Measurements from ENCODE around the gene KLHL42.

The KLHL42 gene

DNA sequence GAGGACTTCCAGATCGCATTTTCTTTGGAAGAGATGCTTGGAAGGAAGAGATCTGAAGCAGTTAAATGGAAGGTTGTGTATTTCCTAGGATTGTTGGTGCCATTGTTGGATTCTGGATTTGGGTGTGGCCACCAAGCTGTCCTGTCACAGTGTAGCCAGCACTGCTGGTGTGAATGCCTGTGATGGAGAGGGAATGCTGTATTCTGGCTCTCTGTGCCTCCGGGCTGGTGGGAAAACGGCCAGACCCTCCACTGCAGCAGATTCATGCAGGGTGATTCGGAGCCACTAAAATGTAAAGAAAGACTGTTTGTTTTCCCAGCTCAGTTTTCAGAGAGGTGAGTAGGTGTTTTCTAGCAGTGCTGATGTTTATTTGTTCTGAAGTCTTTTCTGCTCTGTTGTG is 30.7 kb downstream of the KLHL42 start:
- H3K36me3 ChIP-seq, result no peaks in the 10 kb centered on the region

DNA sequence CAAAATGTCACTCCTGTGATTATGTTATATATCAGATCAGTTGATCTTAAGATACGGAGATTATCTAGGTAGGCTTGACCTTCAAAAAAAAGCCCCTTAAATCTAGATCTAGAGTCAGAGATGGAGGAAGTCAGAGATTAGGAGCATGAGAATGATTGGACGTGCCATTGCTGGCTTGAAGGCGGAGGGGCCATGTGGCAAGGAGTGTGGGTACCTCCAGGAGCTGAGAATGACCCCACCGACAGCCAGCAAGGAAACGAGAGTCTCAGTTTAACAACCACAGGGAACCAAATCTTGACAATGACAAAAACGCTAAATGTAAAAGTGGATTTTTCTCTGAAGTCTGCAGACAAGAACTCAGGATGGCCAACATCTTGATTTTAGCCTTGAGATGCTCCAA is 32.5 kb downstream of the KLHL42 start:
- Histone ChIP-seq H3K36me3 (no peaks in the 10 kb centered on the region), H3K9me3 (no peaks in the 10 kb centered on the region), H3K4me1 (no peaks in the 10 kb centered on the region), H3K4me3 (ENCODE audit: low read depth, low read length) (no peak overlapping the region), H3K27me3 (no peaks in the 10 kb centered on the region)
- no peak for DNase-seq
- TF ChIP-seq, protein P1, sequence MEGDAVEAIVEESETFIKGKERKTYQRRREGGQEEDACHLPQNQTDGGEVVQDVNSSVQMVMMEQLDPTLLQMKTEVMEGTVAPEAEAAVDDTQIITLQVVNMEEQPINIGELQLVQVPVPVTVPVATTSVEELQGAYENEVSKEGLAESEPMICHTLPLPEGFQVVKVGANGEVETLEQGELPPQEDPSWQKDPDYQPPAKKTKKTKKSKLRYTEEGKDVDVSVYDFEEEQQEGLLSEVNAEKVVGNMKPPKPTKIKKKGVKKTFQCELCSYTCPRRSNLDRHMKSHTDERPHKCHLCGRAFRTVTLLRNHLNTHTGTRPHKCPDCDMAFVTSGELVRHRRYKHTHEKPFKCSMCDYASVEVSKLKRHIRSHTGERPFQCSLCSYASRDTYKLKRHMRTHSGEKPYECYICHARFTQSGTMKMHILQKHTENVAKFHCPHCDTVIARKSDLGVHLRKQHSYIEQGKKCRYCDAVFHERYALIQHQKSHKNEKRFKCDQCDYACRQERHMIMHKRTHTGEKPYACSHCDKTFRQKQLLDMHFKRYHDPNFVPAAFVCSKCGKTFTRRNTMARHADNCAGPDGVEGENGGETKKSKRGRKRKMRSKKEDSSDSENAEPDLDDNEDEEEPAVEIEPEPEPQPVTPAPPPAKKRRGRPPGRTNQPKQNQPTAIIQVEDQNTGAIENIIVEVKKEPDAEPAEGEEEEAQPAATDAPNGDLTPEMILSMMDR (IDR thresholded peaks at IDR 0.05; ENCODE audit: low read depth, low read length), result no peak

More for the DNA sequence above, 30.7 kb downstream of the KLHL42 start:
- Histone ChIP-seq H3K9me3 (no peaks in the 10 kb centered on the region), H3K27me3 (no peaks in the 10 kb centered on the region), H3K4me1 (no peaks in the 10 kb centered on the region), H3K4me3 (ENCODE audit: low read depth, low read length) (no peak overlapping the region)
- TF ChIP-seq, protein P1 (IDR thresholded peaks at IDR 0.05; ENCODE audit: low read depth, low read length), result no peak
- DNase-seq, result no peak

DNA sequence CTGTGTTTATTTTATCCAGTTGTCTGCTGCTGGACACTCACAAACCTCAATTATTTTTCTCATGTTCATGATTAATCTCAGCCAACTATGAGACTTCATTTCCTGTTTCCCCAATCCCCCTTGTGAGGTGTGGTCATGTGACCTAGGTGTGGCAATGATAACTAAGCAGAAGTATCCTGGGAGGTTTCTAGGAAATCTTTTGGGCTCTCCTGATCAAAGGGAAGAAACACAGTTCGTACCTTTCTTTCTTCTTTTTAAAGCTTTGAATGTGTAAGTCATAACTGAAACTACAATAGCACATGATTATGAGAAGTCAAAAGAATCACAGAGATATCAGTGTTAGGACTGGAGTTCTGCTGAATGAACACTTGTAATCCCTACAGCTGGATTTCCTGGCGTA is 34.4 kb downstream of the KLHL42 start:
- Histone ChIP-seq H3K4me1 (no peaks in the 10 kb centered on the region), H3K9me3 (no peaks in the 10 kb centered on the region), H3K36me3 (no peaks in the 10 kb centered on the region), H3K4me3 (ENCODE audit: low read depth, low read length) (no peak overlapping the region), H3K27me3 (no peaks in the 10 kb centered on the region)
- no peak for DNase-seq
- TF ChIP-seq, protein P1 (IDR thresholded peaks at IDR 0.05; ENCODE audit: low read depth, low read length), result no peak

DNA sequence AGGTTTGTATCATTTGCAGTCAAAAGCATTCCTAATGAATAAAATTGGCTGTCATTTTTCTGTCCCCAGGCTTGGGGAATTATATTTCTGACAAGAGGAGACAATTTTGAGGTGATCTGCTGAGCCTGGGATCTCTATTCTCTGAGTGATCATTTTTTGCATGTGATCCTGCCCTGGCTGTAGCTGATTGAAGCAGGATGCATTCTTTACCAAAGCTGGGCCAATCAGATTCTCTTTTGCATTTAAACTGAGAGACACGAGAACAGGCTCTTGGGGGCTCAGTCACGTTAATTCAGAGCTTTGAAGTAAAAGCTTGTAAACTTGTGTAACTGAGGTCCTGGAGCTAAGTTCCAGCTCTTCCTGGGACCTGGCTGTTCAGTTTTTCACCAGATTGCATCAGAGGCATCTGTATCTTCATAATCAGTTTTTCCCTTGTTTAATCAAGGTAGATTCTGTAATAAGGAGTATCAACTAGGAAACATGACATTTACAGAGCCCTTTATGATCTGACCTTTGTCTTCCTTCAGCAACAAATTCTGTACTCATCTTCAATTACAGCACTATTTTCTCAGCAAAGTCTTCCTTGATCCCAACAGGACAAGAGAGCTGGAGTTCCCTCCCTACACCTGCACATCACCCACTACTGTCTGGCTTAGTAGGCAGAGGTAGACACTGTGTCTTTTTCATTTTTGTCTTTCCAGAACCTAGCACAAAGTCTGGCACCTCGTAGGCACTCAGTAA is 35.0 kb downstream of the KLHL42 start:
- TF ChIP-seq, protein P1 (IDR thresholded peaks at IDR 0.05; ENCODE audit: low read depth, low read length), result no peak
- no peak for DNase-seq
- Histone ChIP-seq H3K9me3 (no peaks in the 10 kb centered on the region), H3K4me3 (ENCODE audit: low read depth, low read length) (no peak overlapping the region), H3K36me3 (no peaks in the 10 kb centered on the region), H3K4me1 (no peaks in the 10 kb centered on the region), H3K27me3 (no peaks in the 10 kb centered on the region)

DNA sequence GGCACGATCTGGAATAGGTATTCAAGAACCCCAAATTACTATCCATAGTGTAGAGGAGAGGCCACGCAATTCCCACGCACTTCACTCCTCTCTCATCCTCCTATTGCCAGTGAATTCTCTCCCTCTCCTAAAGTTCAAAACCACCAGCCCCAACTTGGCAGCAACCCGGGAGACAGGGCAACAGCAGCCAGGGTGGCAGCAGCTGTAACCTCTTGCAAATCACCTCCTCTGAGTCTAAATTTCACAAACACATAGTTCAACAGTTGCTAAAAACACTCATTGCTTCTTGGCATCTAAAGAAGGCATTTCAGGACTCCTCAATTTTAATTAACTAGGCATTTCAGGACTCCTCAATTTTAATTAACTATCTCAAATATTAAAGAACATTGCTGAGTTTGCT is 37.7 kb downstream of the KLHL42 start:
- Histone ChIP-seq H3K9me3 (no peaks in the 10 kb centered on the region), H3K27me3 (no peaks in the 10 kb centered on the region), H3K4me1 (no peaks in the 10 kb centered on the region), H3K36me3 (no peaks in the 10 kb centered on the region), H3K4me3 (ENCODE audit: low read depth, low read length) (no peak overlapping the region)
- no peak for DNase-seq
- TF ChIP-seq, protein P1 (IDR thresholded peaks at IDR 0.05; ENCODE audit: low read depth, low read length), result no peak

DNA sequence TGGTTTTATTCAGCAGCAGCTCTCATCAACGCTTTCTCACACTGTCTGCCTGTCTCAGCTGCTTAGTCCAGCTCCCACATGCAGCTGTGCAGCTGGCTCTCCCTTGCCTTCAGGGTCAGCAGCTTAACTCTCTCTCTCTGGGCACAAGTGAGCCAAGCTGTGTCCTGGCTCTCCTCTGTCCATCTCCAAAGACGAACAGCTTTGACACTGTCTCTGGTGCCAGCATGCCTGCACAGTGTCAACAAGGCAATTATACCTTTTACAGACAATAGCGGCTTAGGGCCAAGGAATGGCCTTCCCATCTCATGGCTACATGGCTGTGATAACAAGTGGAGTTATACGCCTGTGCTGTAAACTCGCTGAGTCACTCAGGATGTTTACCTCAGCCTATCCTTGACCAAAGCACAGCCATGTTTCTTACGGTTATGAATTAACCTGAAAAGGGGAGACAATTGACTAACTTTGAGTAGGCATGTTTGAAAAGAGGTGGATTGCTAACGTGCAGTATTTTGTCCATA is 38.4 kb downstream of the KLHL42 start:
- DNase-seq, result no peak
- no peaks in the 10 kb centered on the region for H3K4me1 ChIP-seq

More for the DNA sequence above, 38.4 kb downstream of the KLHL42 start:
- Histone ChIP-seq H3K27me3 (no peaks in the 10 kb centered on the region), H3K4me3 (ENCODE audit: low read depth, low read length) (no peak overlapping the region), H3K36me3 (no peaks in the 10 kb centered on the region), H3K9me3 (no peaks in the 10 kb centered on the region)
- TF ChIP-seq, protein P1 (IDR thresholded peaks at IDR 0.05; ENCODE audit: low read depth, low read length), result no peak

Measured in BE2C (cell line).